Endodermal cell (in vitro differentiated cells): ENCODE data around the gene TTLL5. TPM values are rescaled to one million over a fixed set of nuclear protein-coding genes. Genes with fewer than 3 reads are reported as not detected.

Source experiments
- DNase-seq: peaks from one replicate; pipeline ENCODE4 v3.0.0-alpha.2; 2017
- H3K27ac ChIP-seq: 2 replicates; pipeline ENCODE4 v1.5.1; 2013; ENCODE audit warnings: mild to moderate bottlenecking, low read depth, low read length, moderate library complexity
- H3K27me3 ChIP-seq: 2 replicates; pipeline ENCODE4 v1.6.1; 2013; ENCODE audit warnings: mild to moderate bottlenecking, low read length, moderate library complexity; ENCODE audit not compliant: insufficient read depth, control insufficient read depth, poor library complexity, severe bottlenecking
- H3K36me3 ChIP-seq: 2 replicates; pipeline ENCODE4 v1.7.0; 2013; ENCODE audit warnings: mild to moderate bottlenecking, low read length, moderate library complexity; ENCODE audit not compliant: control insufficient read depth, insufficient read depth
- H3K4me1 ChIP-seq: one replicate; pipeline ENCODE4 v1.7.0; 2013; ENCODE audit warnings: low read length; ENCODE audit not compliant: control insufficient read depth, insufficient read depth
- H3K4me3 ChIP-seq: 2 replicates; pipeline ENCODE4 v1.5.1; 2013; ENCODE audit warnings: mild to moderate bottlenecking, low read length, moderate library complexity
- H3K9ac ChIP-seq: 2 replicates; pipeline ENCODE4 v1.6.1; 2013; ENCODE audit warnings: mild to moderate bottlenecking, low read length, moderate library complexity; ENCODE audit not compliant: poor library complexity, severe bottlenecking; ENCODE audit errors: extremely low read depth
- H3K9me3 ChIP-seq: 2 replicates; pipeline ENCODE4 v1.6.1; 2013; ENCODE audit warnings: mild to moderate bottlenecking, low read length, moderate library complexity; ENCODE audit not compliant: control insufficient read depth
- H3K27ac Mint-ChIP-seq: 2 replicates; pipeline ENCODE4 v1.8.0; 2020; ENCODE audit warnings: mixed read lengths
- H3K27me3 Mint-ChIP-seq: 2 replicates; pipeline ENCODE4 v1.8.0; 2021; ENCODE audit warnings: mild to moderate bottlenecking, mixed read lengths; ENCODE audit not compliant: insufficient read depth
- H3K36me3 Mint-ChIP-seq: 2 replicates; pipeline ENCODE4 v1.8.0; 2020; ENCODE audit warnings: low read depth, mixed read lengths
- H3K4me1 Mint-ChIP-seq: 2 replicates; pipeline ENCODE4 v1.8.0; 2020; ENCODE audit warnings: mixed read lengths
- H3K4me3 Mint-ChIP-seq: 2 replicates; pipeline ENCODE4 v1.8.0; 2020; ENCODE audit warnings: mild to moderate bottlenecking, moderate library complexity, mixed read lengths
- H3K9me3 Mint-ChIP-seq: 2 replicates; pipeline ENCODE4 v1.8.0; 2020; ENCODE audit warnings: mild to moderate bottlenecking, mixed read lengths
- WGBS, 2 experiments: methylation state at CpG; one replicate each; pipeline versions ENCODE4 v1.1.5 to v1.1.7; 2013; ENCODE audit warnings: missing lambda C conversion rate in 2 of 2, mixed read lengths in 1 of 2; ENCODE audit not compliant: insufficient coverage in 1 of 2, insufficient read length in 1 of 2; 5-methylcytosine and 5-hydroxymethylcytosine counted together
- total RNA-seq, 2 donors: library from RNA; stranded (reverse); fragmentation: NEBNext Ultra II Directional in 1 of 2; extraction: Animal tissue kit (Norgen Biotek cat#: 25700) in 1 of 2; gene quantifications; 2 replicates in 1 of 2; 3 replicates in 1 of 2; pipeline ENCODE4 v1.2.1, GENCODE V29; 2021
- TF ChIP-seq, protein P1 (sequence below): fragments of 200-600 bp; sonication (generic); conservative IDR thresholded peaks from 2 replicates; pipeline ENCODE4 v1.5.0; 2021; ENCODE audit warnings: antibody characterized with exemption, mild to moderate bottlenecking

Gene TTLL5
- total RNA-seq, 2 donors from 2014 or later, result 50.5 to 54.2 TPM

DNA sequence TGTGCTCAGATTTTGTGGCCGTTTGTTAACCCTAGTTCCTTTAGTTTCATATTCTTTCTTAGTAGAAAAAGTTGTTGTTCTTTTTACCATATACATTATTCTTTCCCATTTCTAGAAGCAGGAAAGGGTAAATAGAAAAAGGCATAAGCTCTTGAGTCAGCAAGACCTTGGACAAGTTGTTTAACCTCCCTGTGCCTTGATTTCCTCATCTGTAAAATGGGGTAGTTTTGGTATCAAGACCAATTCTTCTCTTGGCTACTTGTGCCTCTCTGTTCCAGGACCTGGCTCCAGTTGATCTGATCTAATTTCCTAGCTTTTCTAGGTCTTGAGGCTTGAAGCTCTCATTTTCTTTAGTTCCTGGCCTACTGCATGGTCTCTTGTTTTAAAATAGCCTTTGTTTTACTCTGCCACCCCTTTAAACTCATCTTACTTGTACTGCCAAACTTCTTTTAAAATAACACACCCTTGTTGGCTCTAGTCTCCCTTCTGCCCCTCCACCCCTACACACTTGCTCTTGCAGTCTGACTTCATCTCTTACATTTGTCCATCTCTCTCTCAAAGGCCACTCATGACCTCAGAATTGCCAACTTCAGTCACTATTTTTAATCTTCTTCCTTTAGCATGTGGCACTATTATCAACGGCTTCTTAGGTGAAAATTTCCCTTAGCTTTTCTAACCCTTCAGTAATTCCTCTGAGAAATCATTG is 143.7 kb downstream of the TTLL5 start:
- no peaks in the 10 kb centered on the region for H3K27me3 Mint-ChIP-seq
- H3K27ac Mint-ChIP-seq, result no peak overlapping the region
- no peaks in the 10 kb centered on the region for H3K9me3 Mint-ChIP-seq
- H3K36me3 ChIP-seq, result peaks cover 42% of the 10 kb centered on the region
- no peak overlapping the region for H3K9ac ChIP-seq
- no peak overlapping the region for H3K4me3 ChIP-seq
- H3K36me3 Mint-ChIP-seq, result peaks cover 16% of the 10 kb centered on the region
- TF ChIP-seq, protein P1, sequence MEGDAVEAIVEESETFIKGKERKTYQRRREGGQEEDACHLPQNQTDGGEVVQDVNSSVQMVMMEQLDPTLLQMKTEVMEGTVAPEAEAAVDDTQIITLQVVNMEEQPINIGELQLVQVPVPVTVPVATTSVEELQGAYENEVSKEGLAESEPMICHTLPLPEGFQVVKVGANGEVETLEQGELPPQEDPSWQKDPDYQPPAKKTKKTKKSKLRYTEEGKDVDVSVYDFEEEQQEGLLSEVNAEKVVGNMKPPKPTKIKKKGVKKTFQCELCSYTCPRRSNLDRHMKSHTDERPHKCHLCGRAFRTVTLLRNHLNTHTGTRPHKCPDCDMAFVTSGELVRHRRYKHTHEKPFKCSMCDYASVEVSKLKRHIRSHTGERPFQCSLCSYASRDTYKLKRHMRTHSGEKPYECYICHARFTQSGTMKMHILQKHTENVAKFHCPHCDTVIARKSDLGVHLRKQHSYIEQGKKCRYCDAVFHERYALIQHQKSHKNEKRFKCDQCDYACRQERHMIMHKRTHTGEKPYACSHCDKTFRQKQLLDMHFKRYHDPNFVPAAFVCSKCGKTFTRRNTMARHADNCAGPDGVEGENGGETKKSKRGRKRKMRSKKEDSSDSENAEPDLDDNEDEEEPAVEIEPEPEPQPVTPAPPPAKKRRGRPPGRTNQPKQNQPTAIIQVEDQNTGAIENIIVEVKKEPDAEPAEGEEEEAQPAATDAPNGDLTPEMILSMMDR, result no peak
- H3K27me3 ChIP-seq, result no peaks in the 10 kb centered on the region
- DNase-seq, result no peak
- peaks cover 10% of the 10 kb centered on the region for H3K9me3 ChIP-seq
- no peak overlapping the region for H3K4me3 Mint-ChIP-seq
- 86 to 98% methylated on average over 1 to 2 of the region's 2 CpGs for WGBS, 2 experiments
- H3K4me1 Mint-ChIP-seq, result no peaks in the 10 kb centered on the region
- no peak overlapping the region for H3K27ac ChIP-seq
- no peaks in the 10 kb centered on the region for H3K4me1 ChIP-seq

DNA sequence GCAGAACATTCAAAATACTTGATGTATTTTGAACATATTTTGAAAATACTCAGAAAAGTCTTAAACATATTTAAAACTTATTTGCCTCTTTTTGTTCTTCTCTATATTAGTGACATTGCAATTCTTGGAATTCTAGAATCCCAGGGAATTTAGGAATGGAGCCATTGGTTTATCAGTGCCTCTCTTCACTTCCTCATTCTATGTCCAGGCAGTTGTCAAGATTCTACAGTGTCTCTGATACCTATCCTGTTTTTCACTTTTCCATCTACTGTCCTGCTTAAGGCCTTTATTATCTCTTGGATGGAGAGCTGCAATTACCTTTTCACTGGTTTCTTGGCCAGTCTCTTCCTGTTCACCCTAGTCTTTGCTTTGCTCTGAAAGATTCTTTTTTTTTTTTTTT is 144.6 kb downstream of the TTLL5 start:
- no peaks in the 10 kb centered on the region for H3K27me3 Mint-ChIP-seq
- H3K27ac Mint-ChIP-seq, result no peak overlapping the region

DNA sequence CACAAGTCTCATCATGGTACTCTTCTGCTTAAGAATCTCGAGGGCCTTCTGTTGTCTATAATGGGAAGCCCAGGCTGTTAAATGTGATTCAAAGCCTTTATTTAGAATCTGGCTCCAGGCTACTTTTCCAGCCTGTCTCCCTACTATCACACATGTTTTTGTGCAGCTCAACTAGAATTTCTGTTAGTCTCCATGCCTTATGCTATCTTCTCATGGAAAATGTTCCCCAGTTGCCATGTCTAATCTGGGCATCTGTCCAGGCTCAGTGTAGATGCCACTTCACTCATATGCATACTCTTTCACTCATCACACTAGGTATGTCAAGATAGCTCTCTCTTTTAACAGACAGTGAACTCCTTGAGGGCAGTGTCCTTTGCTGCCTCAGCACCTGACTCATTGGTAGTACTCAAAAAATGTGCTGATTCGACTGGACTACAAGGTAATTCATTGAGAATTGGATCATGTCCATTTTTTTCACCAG is 145.3 kb downstream of the TTLL5 start:
- Mint-ChIP-seq H3K36me3 (peaks cover 15% of the 10 kb centered on the region), H3K4me1 (peaks cover 3% of the 10 kb centered on the region), H3K27ac (no peak overlapping the region), H3K9me3 (no peaks in the 10 kb centered on the region), H3K4me3 (no peak overlapping the region), H3K27me3 (no peaks in the 10 kb centered on the region)
- DNase-seq, result no peak
- Histone ChIP-seq H3K4me1 (no peaks in the 10 kb centered on the region), H3K9me3 (no peaks in the 10 kb centered on the region), H3K4me3 (no peak overlapping the region), H3K36me3 (peaks cover 32% of the 10 kb centered on the region), H3K9ac (no peak overlapping the region), H3K27me3 (no peaks in the 10 kb centered on the region), H3K27ac (no peak overlapping the region)
- TF ChIP-seq, protein P1, result no peak
- WGBS, 2 experiments, result 93 to 100% methylated on average over 1 to 2 of the region's 2 CpGs

More for the DNA sequence above, 144.6 kb downstream of the TTLL5 start:
- H3K9me3 ChIP-seq, result peaks cover under 1% of the 10 kb centered on the region
- no peak overlapping the region for H3K9ac ChIP-seq
- no peaks in the 10 kb centered on the region for H3K9me3 Mint-ChIP-seq
- H3K36me3 ChIP-seq, result peaks cover 38% of the 10 kb centered on the region
- H3K36me3 Mint-ChIP-seq, result peaks cover 14% of the 10 kb centered on the region
- H3K4me1 Mint-ChIP-seq, result no peaks in the 10 kb centered on the region
- no peaks in the 10 kb centered on the region for H3K27me3 ChIP-seq
- H3K4me1 ChIP-seq, result no peaks in the 10 kb centered on the region
- no peak overlapping the region for H3K27ac ChIP-seq
- TF ChIP-seq, protein P1, result no peak
- no peak overlapping the region for H3K4me3 ChIP-seq
- no peak overlapping the region for H3K4me3 Mint-ChIP-seq
- no peak for DNase-seq
